Adrenal gland (tissue), 5 donors: ENCODE data around the gene FOXO3.
"Not testable (repeated sequence)": the region's sequence is repeated elsewhere in the genome, so short reads cannot be mapped to it uniquely, and the experiment has no call there.

Experiments
- CTCF ChIP-seq, 6 experiments: fragments of 450-650 bp in 4 of 6; fragments of 200-600 bp in 2 of 6; sonication (generic) in 1 of 6; IDR thresholded peaks; 1 replicate in 5 of 6; 2 replicates in 1 of 6; pipeline versions ENCODE4 v1.5.1 to v1.8.0; 2016 to 2021; ENCODE audit warnings: antibody characterized with exemption in 6 of 6, mild to moderate bottlenecking in 2 of 6, moderate library complexity in 1 of 6
- POLR2A ChIP-seq, 2 donors: fragments of 450-650 bp; IDR thresholded peaks; one replicate each; pipeline ENCODE4 v1.6.1; 2017; ENCODE audit warnings: antibody characterized with exemption in 2 of 2, mild to moderate bottlenecking in 2 of 2, moderate library complexity in 1 of 2
- donor health status: DM: no; HTN: no; CAD: no.

- not testable (repeated sequence) for TF ChIP-seq CTCF, POLR2A (IDR thresholded peaks at IDR 0.05)
Observed at GRCh38 chr6:108535920-108536535, 24.7 kb upstream of the FOXO3 start.
